NCI-H69 (cell line): ENCODE results near the gene DOCK2.
"Not testable (repeated sequence)": the region's sequence is repeated elsewhere in the genome, so short reads cannot be mapped to it uniquely, and the experiment has no call there.

Source experiments
- DNase-seq: peaks from one replicate; lab custom pipeline; 2025; lab: John Stamatoyannopoulos, UW

Gene DOCK2

DNA sequence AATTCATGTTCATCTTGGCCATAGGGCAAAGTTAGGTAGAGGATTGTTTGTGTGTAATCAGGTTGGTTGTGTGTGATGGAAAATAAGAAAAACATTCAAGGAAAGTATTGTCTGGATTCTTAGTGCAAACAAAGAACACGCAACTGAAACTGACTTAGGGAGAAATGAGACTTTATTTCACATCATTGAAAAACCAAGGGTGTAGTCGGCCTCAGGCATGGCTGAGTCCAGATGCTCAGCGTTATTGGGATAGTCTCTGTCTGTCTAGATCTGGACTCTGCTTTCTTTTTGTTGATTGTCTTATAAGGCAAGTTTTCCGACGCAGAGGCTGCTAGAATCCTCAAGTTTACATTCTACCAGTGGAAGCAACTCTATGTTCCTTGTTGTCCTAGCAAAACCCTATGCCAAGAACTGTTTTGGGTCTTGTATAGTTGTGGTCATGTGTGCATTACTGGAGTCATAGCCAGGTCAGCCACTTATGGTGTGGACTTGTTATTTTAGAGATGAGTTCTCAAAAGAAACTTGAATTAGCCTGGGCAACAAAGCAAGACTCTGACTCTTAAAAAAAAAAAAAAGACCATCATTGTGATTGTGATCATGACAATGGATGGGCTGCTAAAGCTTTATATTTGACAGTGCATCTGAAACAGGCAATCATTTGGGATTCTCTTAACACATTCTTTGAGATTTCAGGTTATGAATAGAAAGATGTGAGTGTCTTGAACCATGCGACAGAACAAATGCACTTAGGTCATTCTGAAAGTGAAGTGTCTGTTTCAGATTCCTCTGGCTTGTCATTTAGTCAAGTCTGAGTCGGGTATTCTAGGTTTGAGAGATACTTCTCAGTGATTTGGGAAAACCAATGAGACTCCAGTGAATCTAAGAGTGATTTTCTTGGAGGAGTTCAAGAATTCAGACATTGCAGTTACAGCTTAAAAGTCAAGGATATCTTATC lies 82.6 kb downstream of the DOCK2 start:
- no peak for DNase-seq

DNA sequence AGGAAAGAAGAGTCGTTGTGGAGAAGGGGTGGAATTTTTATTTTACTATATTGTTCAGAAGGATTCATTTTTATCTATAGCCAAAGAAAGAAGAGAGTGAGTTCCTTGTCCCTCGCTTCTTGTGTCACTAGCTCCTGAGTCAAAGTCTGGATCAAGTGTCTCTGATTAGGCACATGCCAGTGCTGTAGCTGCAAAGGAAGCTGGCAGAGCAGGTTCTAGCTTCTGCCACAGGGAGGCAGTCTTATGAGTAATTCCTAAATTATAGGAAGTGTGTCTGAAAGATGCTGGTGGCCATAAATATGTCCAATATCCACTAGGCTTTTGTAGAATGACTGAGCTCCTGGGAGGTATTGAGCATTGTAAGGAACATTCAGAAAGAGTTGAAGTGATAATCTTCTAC lies 84.7 kb downstream of the DOCK2 start:
- no peak for DNase-seq

DNA sequence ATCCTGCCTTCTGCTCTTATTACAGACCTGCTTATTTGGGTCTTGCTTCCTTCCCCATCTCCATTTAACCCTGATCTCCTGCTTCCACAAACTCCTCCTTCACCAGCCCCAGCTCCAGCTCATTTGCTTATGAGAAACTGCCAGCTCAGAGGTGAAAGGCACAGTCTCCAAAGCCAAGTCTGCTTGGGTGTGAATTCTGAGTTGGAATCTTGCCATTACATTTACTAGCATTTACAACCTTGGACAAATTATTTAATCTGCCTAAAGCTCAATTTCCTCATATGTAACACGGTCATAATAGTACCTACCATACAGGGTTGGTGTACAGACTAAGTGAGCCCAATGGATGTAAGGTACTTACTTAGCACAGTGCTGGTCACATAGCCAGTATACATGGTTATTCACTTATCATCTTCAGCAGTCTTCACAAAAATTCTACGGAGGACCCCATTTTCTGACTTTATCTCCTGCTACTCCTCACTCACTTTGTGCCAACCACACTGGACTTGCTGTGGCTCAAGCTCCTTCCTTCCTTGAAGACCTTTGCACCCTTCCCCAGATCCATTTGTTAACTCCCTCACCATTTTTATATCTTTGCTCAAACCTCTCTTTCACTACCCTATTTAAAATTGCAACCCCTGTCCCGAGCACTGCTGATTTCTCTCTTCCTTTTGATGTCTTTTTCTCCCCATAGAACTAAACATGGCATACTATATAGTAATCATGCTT lies 86.2 kb downstream of the DOCK2 start:
- DNase-seq: no peak

DNA sequence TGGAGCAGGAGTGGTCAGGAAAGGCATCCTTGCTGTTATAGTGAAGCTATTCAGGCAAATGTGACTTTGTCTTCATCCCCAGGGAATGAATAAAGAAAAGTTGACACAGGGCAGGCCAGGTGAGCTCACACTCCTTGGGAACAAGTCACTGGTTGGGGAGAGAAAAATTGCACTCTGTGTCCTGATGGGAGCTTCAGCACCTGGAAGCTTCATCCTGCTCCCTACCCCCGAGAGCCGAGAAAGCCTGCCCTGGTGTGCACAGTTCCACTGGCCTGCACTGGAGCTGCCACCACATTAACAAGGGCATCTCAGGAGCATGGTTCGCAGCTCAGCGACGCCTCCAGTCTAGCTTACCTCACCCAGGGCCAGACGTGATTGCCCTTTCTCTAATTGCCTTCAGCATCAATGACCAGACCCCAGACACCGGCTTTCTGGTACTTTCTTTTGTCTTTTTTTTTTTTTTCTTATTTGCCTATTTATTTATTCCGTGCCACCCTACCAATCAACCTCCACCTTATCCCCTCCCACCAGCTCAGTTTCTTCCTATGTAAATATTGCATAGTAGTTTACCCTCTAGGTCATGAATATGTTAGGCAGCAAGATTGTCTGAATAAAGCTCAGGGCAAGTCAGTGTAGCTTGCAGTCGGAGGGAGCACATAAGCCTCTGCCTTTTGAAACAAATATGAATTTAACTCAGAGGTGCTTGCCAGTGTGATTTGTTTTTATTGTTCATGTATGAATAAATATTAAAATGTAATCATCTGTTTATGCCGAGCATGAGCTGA lies 87.4 kb downstream of the DOCK2 start:
- peak; percentile 87 for DNase-seq

GRCh38 chr5:169725665-169726064 lies 88.6 kb downstream of the DOCK2 start:
- not testable (repeated sequence) for DNase-seq

GRCh38 chr5:169728418-169728817 lies 91.3 kb downstream of the DOCK2 start:
- DNase-seq: no peak

DNA sequence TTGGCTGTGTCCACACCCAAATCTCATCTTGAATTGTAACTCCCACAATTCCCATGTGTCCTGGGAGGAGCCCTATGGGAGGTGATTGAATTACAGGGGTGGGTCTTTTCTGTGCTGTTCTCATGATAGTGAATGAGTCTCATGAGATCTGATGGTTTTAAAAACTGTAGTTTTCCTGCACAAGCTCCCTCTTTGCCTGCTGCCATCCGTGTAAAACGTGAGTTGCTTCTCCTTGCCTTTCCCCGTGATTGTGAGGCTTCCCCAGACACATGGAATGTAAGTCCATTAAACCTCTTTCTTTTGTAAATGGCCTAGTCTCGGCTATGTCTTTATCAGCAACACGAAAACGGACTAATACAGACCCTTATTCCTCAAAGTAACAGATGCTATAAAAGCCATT lies 94.1 kb downstream of the DOCK2 start:
- no peak for DNase-seq

- no peak for DNase-seq
Observed at GRCh38 chr5:169732841-169733240, 95.8 kb downstream of the DOCK2 start.

DNA sequence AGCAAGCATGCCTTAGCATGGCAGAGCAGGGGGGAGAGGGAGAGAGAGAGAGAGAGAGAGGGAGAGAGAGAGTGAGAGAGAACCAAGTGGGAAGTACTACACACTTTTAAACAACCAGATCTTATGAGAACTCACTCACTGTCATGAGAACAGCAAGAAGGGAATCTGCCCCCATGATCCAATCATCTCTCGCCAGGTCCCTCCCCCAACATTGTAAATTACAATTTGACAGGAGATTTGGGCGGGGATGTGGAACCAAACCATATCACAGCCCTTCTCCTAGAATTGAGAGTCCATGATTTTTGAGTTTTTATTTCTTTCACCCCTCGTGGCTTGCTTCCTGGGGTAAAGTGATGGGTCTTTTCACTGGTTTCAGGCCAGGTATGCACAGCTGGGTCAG lies 98.8 kb downstream of the DOCK2 start:
- DNase-seq: no peak

DNA sequence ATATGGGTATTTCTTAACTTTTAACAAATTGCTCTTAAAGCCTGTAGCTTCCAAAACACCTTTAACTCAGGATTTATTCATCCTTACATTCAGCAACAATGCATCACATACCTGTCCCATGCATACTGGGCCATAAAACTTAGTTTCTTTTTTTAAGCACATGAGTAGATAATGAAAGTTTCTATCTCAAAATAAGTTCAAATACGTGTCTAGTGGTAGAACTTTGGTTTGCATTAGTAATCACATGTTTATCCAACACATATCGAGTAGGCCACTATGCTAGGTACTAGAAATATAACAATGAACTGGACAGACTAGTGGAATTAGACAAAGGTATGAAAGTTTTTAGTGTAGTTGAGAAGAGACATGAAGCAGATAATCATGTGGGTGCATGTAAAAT lies 99.6 kb downstream of the DOCK2 start:
- no peak for DNase-seq

DNA sequence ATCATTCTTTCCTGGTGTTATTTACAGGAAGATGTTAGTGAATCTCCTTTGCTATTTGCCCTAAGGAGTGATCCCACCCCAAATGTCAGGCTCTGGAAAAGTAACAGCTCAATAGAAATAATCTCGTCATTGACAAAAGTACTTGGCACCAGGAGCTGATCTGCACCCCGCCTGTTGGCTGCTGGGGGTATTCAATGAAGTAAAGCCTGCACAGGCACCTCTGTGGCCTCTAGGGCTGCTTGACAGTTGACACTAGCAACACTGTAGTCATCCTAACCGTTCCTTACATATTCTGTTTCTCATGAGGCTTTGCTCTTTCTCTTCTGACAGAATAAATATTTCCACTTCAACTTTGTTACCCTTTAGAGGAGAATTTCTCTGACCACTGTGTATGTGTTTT lies 103.4 kb downstream of the DOCK2 start:
- DNase-seq: no peak

DNA sequence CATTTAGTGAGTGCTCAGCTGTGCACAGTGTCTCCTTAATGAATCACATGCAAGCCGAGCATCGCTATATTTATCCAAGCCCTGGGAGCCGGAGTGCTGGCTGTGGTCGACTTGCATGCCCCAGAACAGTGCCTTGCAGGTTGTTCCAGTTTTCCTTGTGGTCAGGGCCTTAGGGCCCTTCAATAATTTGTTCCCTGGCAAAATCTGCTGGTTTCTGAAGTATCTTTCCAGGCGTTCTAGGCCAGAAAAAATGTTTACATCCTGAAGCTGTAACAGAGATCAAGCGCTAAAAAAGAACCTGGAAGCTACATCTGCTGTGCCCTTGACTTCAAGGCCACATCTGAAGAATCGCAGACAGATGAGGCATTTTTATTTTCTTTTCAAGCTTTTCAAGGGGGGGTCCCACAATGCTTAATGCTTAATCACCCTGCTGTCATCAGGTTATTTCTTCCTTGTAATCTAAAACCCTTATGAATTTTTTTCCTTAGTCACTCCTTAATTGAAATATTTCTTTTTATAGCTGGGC lies 105.8 kb downstream of the DOCK2 start:
- DNase-seq: peak; percentile 94

GRCh38 chr5:169744336-169744735 lies 107.3 kb downstream of the DOCK2 start:
- no peak for DNase-seq

GRCh38 chr5:169745441-169746146 lies 108.5 kb downstream of the DOCK2 start:
- DNase-seq: no peak

- DNase-seq: no peak
Observed at GRCh38 chr5:169746147-169746694, 109.1 kb downstream of the DOCK2 start.

- no peak for DNase-seq
Observed at GRCh38 chr5:169748174-169748573, 111.1 kb downstream of the DOCK2 start.

DNA sequence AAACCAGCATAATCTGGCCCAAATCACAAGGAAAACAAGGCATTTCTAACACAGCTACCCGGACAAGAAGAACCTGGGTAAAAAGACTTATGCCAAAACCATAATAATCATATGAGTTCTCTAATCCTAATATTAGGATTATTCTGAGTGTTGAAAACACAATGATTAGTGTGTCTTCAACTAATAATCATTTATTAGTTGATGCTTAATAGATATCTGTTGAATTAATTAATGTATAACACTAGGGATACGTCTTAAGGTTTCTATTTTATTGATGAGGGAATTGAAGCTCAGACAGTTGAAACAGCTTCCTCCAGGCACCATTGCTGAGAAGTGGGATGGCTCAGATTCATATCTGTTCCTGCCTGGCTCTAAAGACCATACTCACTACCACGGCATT lies 112.2 kb downstream of the DOCK2 start:
- DNase-seq: no peak

DNA sequence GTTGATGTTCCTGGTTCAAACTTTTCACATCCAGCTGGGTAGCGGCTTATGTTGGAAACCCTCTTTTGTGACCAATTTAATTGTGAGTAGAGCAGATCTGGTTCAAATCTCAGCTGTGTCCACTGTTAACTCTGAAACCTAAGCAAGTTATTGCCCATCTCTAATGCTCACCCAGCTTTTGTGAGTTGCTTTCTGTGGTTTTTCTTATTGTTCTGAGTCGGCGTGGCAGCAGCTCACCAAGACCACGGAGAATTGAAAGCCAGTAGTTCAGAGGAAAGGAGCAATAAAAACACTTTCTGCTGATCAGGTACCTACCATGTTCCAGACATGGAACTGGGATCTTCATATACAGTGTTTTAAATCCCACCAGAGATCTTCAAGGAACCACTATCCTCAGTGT lies 114.4 kb downstream of the DOCK2 start:
- no peak for DNase-seq

DNA sequence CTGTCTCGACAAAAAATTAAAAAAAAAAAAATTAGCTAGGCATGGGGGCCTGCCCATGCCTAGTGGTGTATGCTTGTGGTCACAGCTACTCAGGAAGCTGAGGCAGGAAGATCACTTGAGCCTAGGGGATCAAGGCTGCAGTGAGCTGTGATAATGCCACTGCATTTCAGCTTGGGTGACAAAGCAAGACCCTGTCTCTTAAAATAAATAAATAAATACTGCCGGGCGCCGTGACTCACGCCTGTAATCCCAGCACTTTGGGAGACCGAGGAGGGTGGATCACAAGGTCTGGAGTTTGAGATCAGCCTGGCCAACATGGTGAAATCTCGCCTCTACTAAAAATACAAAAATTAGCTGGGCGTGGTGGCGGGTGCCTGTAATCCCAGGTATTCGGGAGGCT lies 115.5 kb downstream of the DOCK2 start:
- not testable (repeated sequence) for DNase-seq

- DNase-seq: no peak
Observed at GRCh38 chr5:169753795-169754194, 116.7 kb downstream of the DOCK2 start.

- no peak for DNase-seq
Observed at GRCh38 chr5:169754737-169755136, 117.7 kb downstream of the DOCK2 start.
